Spleen (tissue), 3 donors: ENCODE data around the gene BCL2L2.

Experiments used
- POLR2A ChIP-seq, 3 donors: fragments of 450-650 bp; IDR thresholded peaks; one replicate each; pipeline ENCODE4 v1.5.1; 2017; ENCODE audit warnings: antibody characterized with exemption in 3 of 3, mild to moderate bottlenecking in 1 of 3
- POLR2AphosphoS5 ChIP-seq, 3 donors: sonication (generic); formaldehyde crosslinking; IDR thresholded peaks; one replicate each; pipeline ENCODE4 v1.5.1; 2017; ENCODE audit warnings: antibody characterized with exemption in 3 of 3

GRCh38 chr14:23297096-23297495 lies 9.5 kb upstream of the BCL2L2 start:
- TF ChIP-seq POLR2AphosphoS5 (IDR thresholded peaks at IDR 0.05) (no peak), POLR2A (IDR thresholded peaks at IDR 0.05) (no peak)
